Activated effector memory CD4-positive, alpha-beta T cell treated with Interleukin-2 at 50 U/mL for 16 hours (primary cell): ENCODE data around the gene ADNP2.

Experiments
- DNase-seq: peaks from one replicate; pipeline ENCODE4 v3.0.0-alpha.2; 2020

Gene ADNP2, protein sequence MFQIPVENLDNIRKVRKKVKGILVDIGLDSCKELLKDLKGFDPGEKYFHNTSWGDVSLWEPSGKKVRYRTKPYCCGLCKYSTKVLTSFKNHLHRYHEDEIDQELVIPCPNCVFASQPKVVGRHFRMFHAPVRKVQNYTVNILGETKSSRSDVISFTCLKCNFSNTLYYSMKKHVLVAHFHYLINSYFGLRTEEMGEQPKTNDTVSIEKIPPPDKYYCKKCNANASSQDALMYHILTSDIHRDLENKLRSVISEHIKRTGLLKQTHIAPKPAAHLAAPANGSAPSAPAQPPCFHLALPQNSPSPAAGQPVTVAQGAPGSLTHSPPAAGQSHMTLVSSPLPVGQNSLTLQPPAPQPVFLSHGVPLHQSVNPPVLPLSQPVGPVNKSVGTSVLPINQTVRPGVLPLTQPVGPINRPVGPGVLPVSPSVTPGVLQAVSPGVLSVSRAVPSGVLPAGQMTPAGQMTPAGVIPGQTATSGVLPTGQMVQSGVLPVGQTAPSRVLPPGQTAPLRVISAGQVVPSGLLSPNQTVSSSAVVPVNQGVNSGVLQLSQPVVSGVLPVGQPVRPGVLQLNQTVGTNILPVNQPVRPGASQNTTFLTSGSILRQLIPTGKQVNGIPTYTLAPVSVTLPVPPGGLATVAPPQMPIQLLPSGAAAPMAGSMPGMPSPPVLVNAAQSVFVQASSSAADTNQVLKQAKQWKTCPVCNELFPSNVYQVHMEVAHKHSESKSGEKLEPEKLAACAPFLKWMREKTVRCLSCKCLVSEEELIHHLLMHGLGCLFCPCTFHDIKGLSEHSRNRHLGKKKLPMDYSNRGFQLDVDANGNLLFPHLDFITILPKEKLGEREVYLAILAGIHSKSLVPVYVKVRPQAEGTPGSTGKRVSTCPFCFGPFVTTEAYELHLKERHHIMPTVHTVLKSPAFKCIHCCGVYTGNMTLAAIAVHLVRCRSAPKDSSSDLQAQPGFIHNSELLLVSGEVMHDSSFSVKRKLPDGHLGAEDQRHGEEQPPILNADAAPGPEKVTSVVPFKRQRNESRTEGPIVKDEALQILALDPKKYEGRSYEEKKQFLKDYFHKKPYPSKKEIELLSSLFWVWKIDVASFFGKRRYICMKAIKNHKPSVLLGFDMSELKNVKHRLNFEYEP

GRCh38 chr18:80108739-80109675 lies at the start of gene ADNP2:
Gene ADNP2 (plus strand): TSS chr18:80109262. CDS start chr18:80117543, 8,281 bp downstream.
- peak; percentile 67 for DNase-seq

- no peak for DNase-seq
Measured at GRCh38 chr18:80059945-80060344, 49.1 kb upstream of the ADNP2 start.

DNA sequence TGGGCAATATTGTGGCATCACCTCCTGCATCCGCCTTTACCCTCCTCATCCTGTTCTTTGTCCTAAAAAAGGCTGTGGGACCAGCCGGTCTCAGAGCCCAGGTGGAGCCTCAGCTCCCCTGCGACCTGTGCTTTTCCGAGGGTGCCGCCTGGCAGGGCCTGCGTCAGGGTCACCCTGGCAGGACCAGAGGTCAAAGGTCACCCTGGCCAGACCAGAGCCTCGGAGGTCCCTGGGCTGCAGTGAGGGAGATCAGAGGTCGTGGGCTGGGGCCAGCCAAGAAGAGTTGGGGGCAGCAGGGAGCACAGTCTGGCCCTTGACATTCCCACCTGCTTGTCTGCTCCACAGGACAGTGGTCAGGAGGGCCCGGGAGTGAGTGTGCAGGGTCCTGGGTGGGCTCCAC lies 43.4 kb upstream of the ADNP2 start:
- no peak for DNase-seq

DNA sequence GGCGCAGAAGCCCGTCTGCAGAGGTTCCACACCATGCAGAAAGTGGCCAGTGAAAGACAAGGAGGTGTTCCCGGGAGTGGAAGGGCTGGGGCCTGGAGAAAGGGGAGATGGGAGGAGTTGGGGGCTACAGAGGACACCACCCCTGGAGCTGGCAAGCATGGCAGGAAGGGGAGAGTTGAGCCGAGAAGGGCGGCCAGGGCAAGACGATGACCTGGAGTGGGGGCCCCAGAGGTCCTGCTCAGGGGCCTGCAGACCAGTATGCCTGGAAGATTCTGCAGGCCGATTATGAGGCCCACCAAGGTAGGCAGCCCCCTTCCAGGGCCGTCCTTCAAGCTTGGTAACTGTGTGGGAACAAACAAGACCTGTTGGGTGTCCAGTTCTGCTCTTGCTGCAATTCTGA lies 41.7 kb upstream of the ADNP2 start:
- no peak for DNase-seq

- DNase-seq: no peak
Measured at GRCh38 chr18:80067897-80068296, 41.2 kb upstream of the ADNP2 start.

DNA sequence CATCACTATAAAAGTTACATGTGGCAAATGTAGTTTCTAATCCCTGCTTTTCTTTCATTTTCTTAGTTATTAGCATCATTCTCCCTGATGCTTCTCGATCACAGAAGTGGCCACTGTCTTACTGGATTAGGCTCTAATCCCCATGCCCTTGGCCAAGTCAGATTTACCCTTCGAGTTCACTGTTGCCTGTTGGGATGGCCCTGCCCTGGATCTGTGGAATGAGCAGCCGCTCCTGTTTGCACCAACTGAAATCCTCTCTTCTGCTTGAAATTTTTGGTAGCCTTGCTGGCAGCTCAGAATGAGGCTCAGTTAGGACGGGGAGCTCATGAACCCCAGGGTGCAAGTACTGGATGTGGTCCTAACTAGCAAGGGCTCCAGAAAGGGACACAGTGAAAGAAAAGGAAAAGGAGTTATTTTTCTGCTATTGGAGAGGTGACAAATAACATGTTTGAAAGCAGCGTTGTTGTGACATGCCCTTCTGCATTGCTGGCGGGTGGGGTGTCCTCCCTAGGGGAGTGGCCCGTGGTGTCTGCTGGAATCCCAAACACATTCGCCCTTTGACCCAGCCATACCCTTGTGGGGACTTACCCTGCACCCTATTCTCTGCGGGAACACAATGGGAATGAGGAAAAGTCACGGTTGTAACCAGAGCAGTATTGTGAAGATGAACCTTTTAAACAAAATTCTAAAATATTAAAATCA lies 40.3 kb upstream of the ADNP2 start:
- DNase-seq: no peak

- DNase-seq: no peak
Measured at GRCh38 chr18:80070825-80071224, 38.2 kb upstream of the ADNP2 start.

- no peak for DNase-seq
Measured at GRCh38 chr18:80074183-80074582, 34.9 kb upstream of the ADNP2 start.

DNA sequence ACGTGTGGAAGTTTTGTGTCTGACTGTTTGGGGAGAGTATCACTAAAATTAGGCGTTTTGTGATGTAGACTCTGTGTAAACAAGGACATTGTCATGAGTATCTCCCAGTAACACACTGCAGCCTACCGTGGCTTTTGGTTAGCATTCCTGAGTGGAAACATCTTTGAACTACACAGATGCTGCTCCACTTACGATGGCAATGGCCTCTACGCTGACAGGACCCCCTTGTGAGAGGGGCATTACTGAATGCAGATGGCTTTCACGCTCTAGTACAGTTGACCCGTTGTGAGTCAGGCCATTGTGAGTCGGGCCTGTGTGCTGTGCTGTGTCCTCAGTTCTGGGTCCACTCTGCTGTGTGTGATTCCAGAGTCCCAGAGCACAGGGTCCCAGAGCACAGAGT lies 34.4 kb upstream of the ADNP2 start:
- no peak for DNase-seq

DNA sequence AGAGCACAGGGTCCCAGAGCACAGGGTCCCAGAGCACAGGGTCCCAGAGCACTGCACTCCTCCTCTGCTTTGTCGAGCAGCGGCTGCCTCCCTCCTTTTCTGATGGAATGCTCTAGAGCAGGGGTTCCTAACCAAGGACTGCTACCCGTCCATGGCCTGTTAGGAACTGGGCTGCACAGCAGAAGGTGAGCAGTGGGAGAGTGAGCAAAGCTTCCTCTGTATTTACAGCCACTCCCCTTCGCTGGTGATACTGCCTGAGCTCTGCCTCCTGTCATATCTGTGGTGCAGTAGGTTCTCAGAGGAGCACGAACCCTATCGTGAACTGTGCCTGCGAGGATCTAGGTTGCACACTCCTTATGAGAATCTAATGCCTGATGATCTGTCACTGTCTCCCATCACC lies 33.1 kb upstream of the ADNP2 start:
- DNase-seq: no peak

- DNase-seq: no peak
Measured at GRCh38 chr18:80076379-80076778, 32.7 kb upstream of the ADNP2 start.

GRCh38 chr18:80077873-80078272 lies 31.2 kb upstream of the ADNP2 start:
- DNase-seq: no peak

DNA sequence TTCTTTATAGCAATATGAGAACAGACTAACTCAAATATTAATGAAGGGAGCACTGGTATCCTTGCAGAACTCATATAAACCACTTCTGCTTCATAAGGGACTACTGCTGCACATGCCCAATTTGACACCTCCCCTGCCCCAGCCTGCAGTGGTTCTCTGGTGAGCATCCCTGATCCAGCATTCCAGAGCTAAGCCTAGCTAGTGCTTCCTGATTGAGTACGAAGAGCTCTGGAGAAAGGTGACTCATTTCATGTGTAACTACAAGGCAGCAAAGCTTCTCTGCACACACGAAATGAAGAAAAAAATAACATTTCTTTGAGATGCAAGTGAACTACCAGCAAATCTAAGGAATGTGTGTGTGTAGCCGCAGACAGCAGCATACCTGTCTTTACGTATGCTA lies 22.8 kb upstream of the ADNP2 start:
- no peak for DNase-seq

- no peak for DNase-seq
Measured at GRCh38 chr18:80088036-80088435, 21.0 kb upstream of the ADNP2 start.

DNA sequence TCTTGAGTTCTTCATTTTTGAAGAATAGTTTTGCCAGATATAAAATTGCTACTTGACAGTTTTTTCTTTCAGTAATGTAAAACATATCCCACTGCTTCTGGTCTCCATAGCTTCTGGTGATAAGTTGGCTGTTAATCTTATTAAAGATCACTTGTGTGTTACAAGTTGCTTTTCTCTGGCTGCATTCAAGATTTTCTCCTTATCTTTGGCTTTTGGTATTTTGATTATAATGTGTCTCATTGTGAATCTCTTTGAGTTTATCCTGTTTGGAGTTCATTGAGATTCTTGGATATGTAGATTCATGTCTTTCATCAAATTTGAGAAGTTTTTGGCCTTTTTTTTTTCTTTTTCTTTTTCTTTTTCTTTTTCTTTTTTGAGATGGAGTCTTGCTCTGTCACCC lies 20.2 kb upstream of the ADNP2 start:
- DNase-seq: no peak

GRCh38 chr18:80095414-80095813 lies 13.6 kb upstream of the ADNP2 start:
- no peak for DNase-seq

DNA sequence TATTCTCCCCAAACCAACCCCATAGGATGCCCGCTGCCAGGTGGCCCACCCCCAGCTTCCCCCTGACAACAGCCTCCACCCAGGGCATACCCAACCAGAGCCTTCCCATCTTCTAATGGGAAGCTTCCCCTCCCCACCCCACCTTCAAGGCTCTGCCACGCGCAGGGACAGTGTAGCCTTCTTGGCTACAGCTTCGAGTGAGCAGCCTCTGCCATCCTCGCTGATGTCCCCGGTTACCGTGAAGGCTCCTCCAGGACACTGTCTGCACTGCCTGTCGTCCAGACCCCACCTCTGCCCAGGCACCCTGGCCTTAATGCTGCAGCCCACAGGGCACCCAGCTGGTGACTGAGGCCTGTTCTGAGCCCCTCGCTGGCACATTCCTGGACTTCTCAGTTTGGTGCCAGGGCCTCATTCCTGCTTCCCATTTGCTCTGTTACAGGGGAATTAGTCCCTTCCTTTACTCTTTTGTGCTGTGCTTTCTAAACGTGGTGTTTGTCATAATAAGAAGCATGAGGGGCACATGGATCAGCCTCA lies 13.0 kb upstream of the ADNP2 start:
- no peak for DNase-seq

- no peak for DNase-seq
Measured at GRCh38 chr18:80097201-80097600, 11.9 kb upstream of the ADNP2 start.

DNA sequence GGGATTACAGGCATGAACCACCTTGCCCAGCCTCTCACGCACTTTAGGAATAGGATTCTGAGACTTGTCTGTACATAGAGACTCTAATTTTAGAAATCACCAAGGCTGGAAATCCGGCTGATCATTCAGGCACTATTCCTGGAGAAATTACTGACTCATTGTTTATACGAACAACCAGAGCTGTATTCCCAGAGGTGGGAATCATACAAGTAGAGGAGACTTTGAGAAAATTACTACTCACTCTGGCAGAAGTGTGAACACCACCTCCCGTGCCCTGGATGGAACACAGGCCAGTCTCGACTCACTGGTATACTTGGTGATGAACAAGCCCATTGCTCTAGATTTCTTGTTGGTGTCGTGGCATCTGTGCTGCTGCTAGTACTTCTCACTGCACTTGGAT lies 5.8 kb upstream of the ADNP2 start:
- no peak for DNase-seq

DNA sequence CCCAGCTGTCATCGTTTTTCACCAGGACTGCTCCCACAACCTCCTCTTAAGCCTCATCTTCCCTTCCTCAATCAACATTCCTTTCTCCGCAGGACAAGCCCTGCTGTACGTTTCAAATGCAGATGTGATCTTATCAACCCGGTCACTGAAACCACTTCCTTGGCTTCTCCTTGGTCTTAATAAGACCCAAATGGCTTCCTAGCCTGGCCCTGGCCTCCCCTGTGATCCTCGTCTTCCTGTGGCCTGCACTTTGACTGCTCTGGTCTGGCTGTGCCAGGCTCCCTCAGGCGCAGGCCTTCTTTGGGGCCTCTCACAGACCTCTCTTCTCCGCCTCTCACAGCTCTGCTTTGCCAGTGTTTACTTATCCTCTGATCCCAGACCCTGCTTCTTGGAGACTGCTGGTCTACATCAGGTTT lies 4.7 kb upstream of the ADNP2 start:
- DNase-seq: no peak

GRCh38 chr18:80105369-80106167 lies 3.5 kb upstream of the ADNP2 start:
- DNase-seq: no peak
